ENCODE measurements around the gene CENPW.

DNA sequence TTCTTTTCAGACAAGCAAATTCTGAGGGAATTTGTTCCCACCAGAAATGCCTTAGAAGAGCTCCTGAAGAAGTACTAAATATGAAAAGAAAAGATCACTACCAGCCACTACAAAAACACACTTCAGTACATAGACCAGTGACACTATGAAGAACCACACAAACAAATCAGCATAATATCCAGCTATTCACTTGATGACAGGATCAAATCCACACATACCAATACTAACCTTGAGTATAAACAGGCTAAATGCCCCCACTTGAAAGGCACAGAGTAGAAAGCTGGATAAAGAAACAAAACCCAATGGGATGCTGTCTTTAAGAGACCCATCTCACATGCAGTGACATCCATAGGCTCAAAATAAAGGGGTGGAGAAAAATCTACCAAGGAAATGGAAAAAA lies 43.3 kb downstream of the CENPW start:
- TF ChIP-seq EZH2 (IDR thresholded peaks at IDR 0.05) = no peak
- no peak for TF ChIP-seq POLR2AphosphoS5 (IDR thresholded peaks at IDR 0.05; ENCODE audit: borderline replicate concordance, low read depth, low read length)
